GM12878 (cell line): ENCODE data around the gene COPZ1. TPM values are rescaled to one million over a fixed set of nuclear protein-coding genes. Genes with fewer than 3 reads are reported as not detected.

Experiments used
- ATAC-seq: fragments of 200-7000 bp; cut with Tn5 transposase; 3 replicates; pipeline ENCODE4 v1.9.1; 2020; ENCODE audit warnings: mild to moderate bottlenecking, moderate library complexity
- BruUV-seq: library from RNA; stranded (reverse); fragments of 400-500 nt; replicated peaks from 2 replicates; lab custom pipeline; 2021; lab: Mats Ljungman, UMichigan
- CTCF ChIA-PET: fragments of 300-600 bp; sonication (Branson Sonifier 250); formaldehyde crosslinking; extraction: SDS; loops from one replicate; lab custom pipeline; 2021; ENCODE audit warnings: inconsistent platforms; lab: Yijun Ruan, JAX
- POLR2A ChIA-PET: fragments of 350-600 bp; formaldehyde crosslinking; extraction: SDS; loops from one replicate; lab custom pipeline; 2021; ENCODE audit warnings: inconsistent platforms; lab: Charles Lee
- RAD21 ChIA-PET: fragments of 300-600 bp; sonication (Branson Sonifier 250); formaldehyde crosslinking; loops from one replicate; lab custom pipeline; 2023; ENCODE audit warnings: antibody characterized with exemption; ENCODE audit not compliant: unreplicated experiment; lab: Charles Lee
- SMC1A ChIA-PET: fragments of 300-600 bp; sonication (Branson Sonifier 250); formaldehyde crosslinking; loops from one replicate; lab custom pipeline; 2023; ENCODE audit not compliant: unreplicated experiment, uncharacterized antibody; lab: Charles Lee
- DNase-seq: peaks from one replicate; pipeline ENCODE4 v3.0.0-alpha.2; 2011; ENCODE audit warnings: low read depth, low spot score
- FAIRE-seq: peaks from 3 replicates; lab custom pipeline; 2011; peaks lifted over from hg19 to GRCh38; lab: Jason Lieb, UNC
- H2AFZ ChIP-seq: 2 replicates; pipeline ENCODE4 v1.6.0; 2011; ENCODE audit warnings: low read depth, low read length, control low read depth; ENCODE audit not compliant: control insufficient read depth
- H3K27ac ChIP-seq: 2 replicates; pipeline ENCODE4 v1.5.1; 2011; ENCODE audit warnings: control low read depth; ENCODE audit not compliant: control insufficient read depth, insufficient read depth
- H3K27me3 ChIP-seq, 2 experiments: replicated peaks in 1 of 2; 2 replicates each; pipeline versions ENCODE4 v1.6.0 to v1.6.1; 2011; ENCODE audit warnings: low read length in 1 of 2; ENCODE audit not compliant: control insufficient read depth in 2 of 2, insufficient read depth in 2 of 2
- H3K36me3 ChIP-seq, 2 experiments: 2 replicates each; pipeline ENCODE4 v1.5.1; 2011; ENCODE audit warnings: low read length in 1 of 2; ENCODE audit not compliant: control insufficient read depth in 2 of 2, insufficient read depth in 2 of 2
- H3K4me1 ChIP-seq: 2 replicates; pipeline ENCODE4 v1.6.1; 2011; ENCODE audit warnings: mild to moderate bottlenecking, low read length, moderate library complexity, mixed read lengths; ENCODE audit not compliant: control insufficient read depth, insufficient read depth
- H3K4me2 ChIP-seq: 2 replicates; pipeline ENCODE4 v1.6.0; 2011; ENCODE audit warnings: control low read depth; ENCODE audit not compliant: control insufficient read depth, insufficient read depth
- H3K4me3 ChIP-seq: fragments of 200-600 bp; sonication (generic); 2 replicates; pipeline ENCODE4 v1.5.1; 2016
- H3K79me2 ChIP-seq: 2 replicates; pipeline ENCODE4 v1.6.0; 2011; ENCODE audit warnings: low read length; ENCODE audit not compliant: control insufficient read depth, insufficient read depth
- H3K9ac ChIP-seq: 2 replicates; pipeline ENCODE4 v1.8.0; 2011; ENCODE audit warnings: low read length, control low read depth, mixed read lengths; ENCODE audit not compliant: control insufficient read depth, insufficient read depth
- H3K9me3 ChIP-seq: replicated peaks from 3 replicates; pipeline ENCODE4 v1.5.1; 2011; ENCODE audit warnings: mild to moderate bottlenecking, low read length; ENCODE audit not compliant: control insufficient read depth, insufficient read depth
- H4K20me1 ChIP-seq: 2 replicates; pipeline ENCODE4 v1.6.0; 2011; ENCODE audit not compliant: control insufficient read depth, insufficient read depth
- CTCF ChIP-seq, 3 experiments: IDR thresholded peaks in 2 of 3; conservative IDR thresholded peaks in 1 of 3; 2 replicates each; pipeline ENCODE4 v1.5.1; 2011; ENCODE audit warnings: low read depth in 3 of 3, low read length in 3 of 3, mild to moderate bottlenecking in 3 of 3, control low read depth in 2 of 3, moderate library complexity in 2 of 3, inconsistent platforms in 1 of 3, mixed read lengths in 1 of 3; ENCODE audit not compliant: control insufficient read depth in 2 of 3, insufficient read depth in 1 of 3; ENCODE audit errors: extremely low read depth in 1 of 3
- ETV6 ChIP-seq, 2 experiments: fragments of 450-650 bp in 1 of 2; IDR thresholded peaks in 1 of 2; conservative IDR thresholded peaks in 1 of 2; 2 replicates each; pipeline ENCODE4 v1.6.1; 2014; ENCODE audit warnings: antibody characterized with exemption in 1 of 2, borderline replicate concordance in 1 of 2, low read depth in 1 of 2, mild to moderate bottlenecking in 1 of 2, moderate library complexity in 1 of 2
- EZH2 ChIP-seq: IDR thresholded peaks from 2 replicates; pipeline ENCODE4 v1.6.1; 2012; ENCODE audit warnings: low read depth, mild to moderate bottlenecking, control low read depth, inconsistent platforms, low read length, borderline replicate concordance; ENCODE audit not compliant: control insufficient read depth
- MTA3 ChIP-seq: IDR thresholded peaks from 2 replicates; pipeline ENCODE4 v1.6.1; 2012; ENCODE audit warnings: low read length, inconsistent platforms, borderline replicate concordance
- NFYB ChIP-seq: IDR thresholded peaks from 2 replicates; pipeline ENCODE4 v1.6.1; 2011; ENCODE audit warnings: low read depth, mild to moderate bottlenecking, low read length, improper control_type of control experiment, moderate library complexity; ENCODE audit not compliant: insufficient read depth
- POLR2AphosphoS2 ChIP-seq: IDR thresholded peaks from 2 replicates; pipeline ENCODE4 v1.6.1; 2011; ENCODE audit warnings: low read depth, mild to moderate bottlenecking, low read length, improper control_type of control experiment, moderate library complexity
- RAD21 ChIP-seq: IDR thresholded peaks from 2 replicates; pipeline ENCODE4 v1.6.1; 2011; ENCODE audit warnings: mild to moderate bottlenecking, low read depth, low read length, moderate library complexity; ENCODE audit not compliant: insufficient read depth
- SIN3A ChIP-seq: IDR thresholded peaks from 2 replicates; pipeline ENCODE4 v1.6.1; 2012; ENCODE audit warnings: low read depth, low read length, improper control_type of control experiment
- TAF1 ChIP-seq: IDR thresholded peaks from 2 replicates; pipeline ENCODE4 v1.6.1; 2011; ENCODE audit warnings: mild to moderate bottlenecking, low read depth, low read length, borderline replicate concordance
- TARDBP ChIP-seq: IDR thresholded peaks from 2 replicates; pipeline ENCODE4 v1.6.1; 2016; ENCODE audit warnings: borderline replicate concordance
- WGBS: methylation state at CpG from one replicate; pipeline ENCODE4 v1.1.6; 2016; ENCODE audit warnings: low lambda C conversion rate; ENCODE audit not compliant: insufficient replicate concordance, insufficient coverage; ENCODE audit errors: missing lambda C conversion rate; 5-methylcytosine and 5-hydroxymethylcytosine counted together
- in situ Hi-C: fragments of 300-500 bp; cut with MboI; formaldehyde crosslinking; loops from 9 replicates; pipeline ENCODE4 v1.14.3; 2018; ENCODE audit warnings: mixed read lengths
- intact Hi-C: fragments of 100-400 bp; cut with micrococcal nuclease; formaldehyde crosslinking; loops from one replicate; pipeline ENCODE4 v1.14.2; 2022; ENCODE audit not compliant: unreplicated experiment
- polyA plus RNA-seq, 11 experiments: library from polyadenylated mRNA; depleted of rRNA in 4 of 11; unstranded in 6 of 11; stranded (reverse) in 5 of 11; fragments of >200 nt; fragmentation: Nextera tagmentation in 4 of 11; fragmentation: Illumina TruSeq in 1 of 11; extraction: Ambion mirVana in 4 of 11; extraction: Trizol in 1 of 11; gene quantifications; 1 replicate in 1 of 11; 2 replicates in 10 of 11; pipeline versions ENCODE4 v1.2.1 to v1.2.3, GENCODE V29; 2011 to 2016; ENCODE audit warnings: inconsistent platforms in 2 of 11, missing spikeins in 2 of 11, low read depth in 1 of 11
- total RNA-seq, 4 experiments: library from RNA; depleted of rRNA in 3 of 4; stranded (reverse); fragments of >200 nt in 3 of 4; fragmentation: Illumina TruSeq in 1 of 4; extraction: Trizol in 1 of 4; gene quantifications; 2 replicates each; pipeline versions ENCODE4 v1.2.1 to v1.2.3, GENCODE V29; 2013 to 2021
- TF ChIP-seq, protein P1 (sequence below): fragments of 450-650 bp; IDR thresholded peaks from 2 replicates; pipeline ENCODE4 v1.6.1; 2018; ENCODE audit warnings: borderline replicate concordance, mild to moderate bottlenecking; ENCODE audit not compliant: partially characterized antibody
- TF ChIP-seq, protein P2 (sequence below): IDR thresholded peaks from 2 replicates; pipeline ENCODE4 v1.6.1; 2011; ENCODE audit warnings: borderline replicate concordance, low read depth, mild to moderate bottlenecking, moderate library complexity, low read length; ENCODE audit not compliant: insufficient read depth, poor library complexity, severe bottlenecking

COPZ1 gene
- total and polyA plus RNA-seq, 10 of the 15 experiments (the other 5 are each of a cell fraction or from before 2014, with no cell fraction given): 112 to 378 (median 184) TPM

GRCh38 chr12:54337280-54337842 lies 12.4 kb downstream of the COPZ1 start:
- no peak for DNase-seq
- ChIA-PET SMC1A (interaction anchor here (1.2 to 4.1 kb wide), 10 partner anchors 9 to 96 kb away, joined by 3 to 19 read pairs (median 4); partner anchors contain the start of gene COPZ1), CTCF (interaction anchor here (0.7 to 6.7 kb wide), 25 partner anchors 8 to 136 kb away, joined by 3 to 113 read pairs (median 6); partner anchors contain the start of genes CBX5, COPZ1 and HNRNPA1), RAD21 (interaction anchor here (0.8 to 2.2 kb wide), 5 partner anchors 13 to 31 kb away, joined by 3 to 7 read pairs (median 3); partner anchors contain the start of gene COPZ1), POLR2A (interaction anchor here (1.0 to 1.3 kb wide), 2 partner anchors 12 to 16 kb away, joined by 3 to 4 read pairs; partner anchors contain the start of gene COPZ1)
- H3K4me2 ChIP-seq: no peak overlapping the region
- H3K27ac ChIP-seq: no peak overlapping the region
- H3K36me3 ChIP-seq: peaks cover 4 to 11% of the 10 kb centered on the region in 2 experiments
- intact Hi-C loops (no loop called here), in situ Hi-C loops (no loop called here)
- peaks cover 5% of the 10 kb centered on the region for H3K79me2 ChIP-seq
- WGBS: 100% methylated on average over 3 of the region's 3 CpGs
- no peak overlapping the region for H3K9ac ChIP-seq
- no peaks in the 10 kb centered on the region for H3K4me1 ChIP-seq
- H3K9me3 ChIP-seq: no peaks in the 10 kb centered on the region
- H3K27me3 ChIP-seq: no peaks in the 10 kb centered on the region
- TSS peak; percentile 28 for BruUV-seq
- no peak for FAIRE-seq
- no peak for ATAC-seq
- H3K4me3 ChIP-seq: no peak overlapping the region
- H2AFZ ChIP-seq: no peak overlapping the region
- H4K20me1 ChIP-seq: no peaks in the 10 kb centered on the region
- TF ChIP-seq TAF1 (no peak), TARDBP (no peak), NFYB (no peak), MTA3 (no peak), POLR2AphosphoS2 (no peak), EZH2 (no peak), SIN3A (no peak), CTCF (IDR thresholded peaks at IDR 0.05 in 2 of 3, conservative IDR thresholded peaks at IDR 0.05 in 1 of 3; ENCODE audit: control insufficient read depth in 2 of 3, extremely low read depth in 1 of 3, insufficient read depth in 1 of 3, low read depth in 3 of 3, low read length in 3 of 3) (0 out of 6 replicates have a peak, but pooled peaks of 1 of the 3 experiments have one; percentile 5), ETV6 (conservative IDR thresholded peaks at IDR 0.05 in 1 of 2, IDR thresholded peaks at IDR 0.05 in 1 of 2; ENCODE audit: borderline replicate concordance in 1 of 2, low read depth in 1 of 2) (no peak), RAD21 (0 out of 2 replicates have a peak, but pooled peaks have one; percentile 16)
- TF ChIP-seq, protein P1, sequence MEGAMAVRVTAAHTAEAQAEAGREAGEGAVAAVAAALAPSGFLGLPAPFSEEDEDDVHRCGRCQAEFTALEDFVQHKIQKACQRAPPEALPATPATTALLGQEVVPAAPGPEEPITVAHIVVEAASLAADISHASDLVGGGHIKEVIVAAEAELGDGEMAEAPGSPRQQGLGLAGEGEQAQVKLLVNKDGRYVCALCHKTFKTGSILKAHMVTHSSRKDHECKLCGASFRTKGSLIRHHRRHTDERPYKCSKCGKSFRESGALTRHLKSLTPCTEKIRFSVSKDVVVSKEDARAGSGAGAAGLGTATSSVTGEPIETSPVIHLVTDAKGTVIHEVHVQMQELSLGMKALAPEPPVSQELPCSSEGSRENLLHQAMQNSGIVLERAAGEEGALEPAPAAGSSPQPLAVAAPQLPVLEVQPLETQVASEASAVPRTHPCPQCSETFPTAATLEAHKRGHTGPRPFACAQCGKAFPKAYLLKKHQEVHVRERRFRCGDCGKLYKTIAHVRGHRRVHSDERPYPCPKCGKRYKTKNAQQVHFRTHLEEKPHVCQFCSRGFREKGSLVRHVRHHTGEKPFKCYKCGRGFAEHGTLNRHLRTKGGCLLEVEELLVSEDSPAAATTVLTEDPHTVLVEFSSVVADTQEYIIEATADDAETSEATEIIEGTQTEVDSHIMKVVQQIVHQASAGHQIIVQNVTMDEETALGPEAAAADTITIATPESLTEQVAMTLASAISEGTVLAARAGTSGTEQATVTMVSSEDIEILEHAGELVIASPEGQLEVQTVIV: no peak
- TF ChIP-seq, protein P2, sequence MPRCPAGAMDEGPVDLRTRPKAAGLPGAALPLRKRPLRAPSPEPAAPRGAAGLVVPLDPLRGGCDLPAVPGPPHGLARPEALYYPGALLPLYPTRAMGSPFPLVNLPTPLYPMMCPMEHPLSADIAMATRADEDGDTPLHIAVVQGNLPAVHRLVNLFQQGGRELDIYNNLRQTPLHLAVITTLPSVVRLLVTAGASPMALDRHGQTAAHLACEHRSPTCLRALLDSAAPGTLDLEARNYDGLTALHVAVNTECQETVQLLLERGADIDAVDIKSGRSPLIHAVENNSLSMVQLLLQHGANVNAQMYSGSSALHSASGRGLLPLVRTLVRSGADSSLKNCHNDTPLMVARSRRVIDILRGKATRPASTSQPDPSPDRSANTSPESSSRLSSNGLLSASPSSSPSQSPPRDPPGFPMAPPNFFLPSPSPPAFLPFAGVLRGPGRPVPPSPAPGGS: no peak
